ENCODE results near the gene PIM1. TPM values are rescaled to one million over a fixed set of nuclear protein-coding genes. Genes with fewer than 3 reads are reported as not detected.

The PIM1 gene
- total and polyA plus RNA-seq, 9 of the 15 experiments (the other 6 are each of a cell fraction or from before 2014, with no cell fraction given) = 19.0 to 789 (median 212) TPM

- TF ChIP-seq IRF1 (CRISPR knock-in tag; IDR thresholded peaks at IDR 0.05; ENCODE audit: borderline replicate concordance) (no peak), SRSF1 (IDR thresholded peaks at IDR 0.05; ENCODE audit: low read depth, low read length) (no peak), TOE1 (IDR thresholded peaks at IDR 0.05; ENCODE audit: borderline replicate concordance) (no peak), TOE1 (CRISPR knock-in tag; IDR thresholded peaks at IDR 0.05; ENCODE audit: borderline replicate concordance, low read depth) (no peak), TFAP4 (CRISPR knock-in tag; IDR thresholded peaks at IDR 0.05; ENCODE audit: borderline replicate concordance) (peak; percentile 71), ATF1 (CRISPR knock-in tag; IDR thresholded peaks at IDR 0.05) (no peak), ATF1 (tag; IDR thresholded peaks at IDR 0.05) (no peak), ZNF282 (CRISPR knock-in tag; IDR thresholded peaks at IDR 0.05) (no peak), NFE2L1 (tag; IDR thresholded peaks at IDR 0.05; ENCODE audit: borderline replicate concordance, low read depth) (no peak), ATF4 (CRISPR knock-in tag; IDR thresholded peaks at IDR 0.05) (peak; percentile 89), ZNF274 (IDR thresholded peaks at IDR 0.05; ENCODE audit: borderline replicate concordance, low read depth, low read length) (no peak), NRF1 (conservative IDR thresholded peaks at IDR 0.05 in 1 of 2, IDR thresholded peaks at IDR 0.05 in 1 of 2) (no peak), TCF15 (CRISPR knock-in tag; IDR thresholded peaks at IDR 0.05) (peak; percentile 68; the same call in 1 of the 2 replicates), DPF2 (IDR thresholded peaks at IDR 0.05) (no peak), ZNF212 (CRISPR knock-in tag; IDR thresholded peaks at IDR 0.05) (peak; percentile 94), ZNF354B (CRISPR knock-in tag; IDR thresholded peaks at IDR 0.05) (peak; percentile 51; the same call in 1 of the 2 replicates), OTX1 (CRISPR knock-in tag; IDR thresholded peaks at IDR 0.05) (peak; percentile 97), CHD4 (IDR thresholded peaks at IDR 0.05; ENCODE audit: insufficient read depth, insufficient replicate concordance, low read depth, low read length, poor library complexity, severe bottlenecking) (peak; percentile 2), YY1 (IDR thresholded peaks at IDR 0.05; ENCODE audit: borderline replicate concordance in 1 of 3, control insufficient read depth in 1 of 3, extremely low read depth in 1 of 3, insufficient read depth in 3 of 3, insufficient read length in 1 of 3, insufficient replicate concordance in 2 of 3, low read depth in 1 of 3, low read length in 2 of 3) (no peak), FOXJ3 (CRISPR knock-in tag; IDR thresholded peaks at IDR 0.05) (no peak), DIDO1 (tag; IDR thresholded peaks at IDR 0.05; ENCODE audit: low read depth) (no peak)
- TF ChIP-seq, protein P1, sequence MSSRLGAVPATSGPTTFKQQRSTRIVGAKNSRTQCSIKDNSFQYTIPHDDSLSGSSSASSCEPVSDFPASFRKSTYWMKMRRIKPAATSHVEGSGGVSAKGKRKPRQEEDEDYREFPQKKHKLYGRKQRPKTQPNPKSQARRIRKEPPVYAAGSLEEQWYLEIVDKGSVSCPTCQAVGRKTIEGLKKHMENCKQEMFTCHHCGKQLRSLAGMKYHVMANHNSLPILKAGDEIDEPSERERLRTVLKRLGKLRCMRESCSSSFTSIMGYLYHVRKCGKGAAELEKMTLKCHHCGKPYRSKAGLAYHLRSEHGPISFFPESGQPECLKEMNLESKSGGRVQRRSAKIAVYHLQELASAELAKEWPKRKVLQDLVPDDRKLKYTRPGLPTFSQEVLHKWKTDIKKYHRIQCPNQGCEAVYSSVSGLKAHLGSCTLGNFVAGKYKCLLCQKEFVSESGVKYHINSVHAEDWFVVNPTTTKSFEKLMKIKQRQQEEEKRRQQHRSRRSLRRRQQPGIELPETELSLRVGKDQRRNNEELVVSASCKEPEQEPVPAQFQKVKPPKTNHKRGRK (tag; IDR thresholded peaks at IDR 0.05) = no peak
Measured at GRCh38 chr6:37175332-37176267, 5.6 kb downstream of the PIM1 start (continued).
